HG02610 (cell line): ENCODE data around the gene PYGM.
"Not testable (repeated sequence)": the region's sequence is repeated elsewhere in the genome, so short reads cannot be mapped to it uniquely, and the experiment has no call there.

Experiments
- ATAC-seq: cut with Tn5 transposase; IDR thresholded peaks from one replicate; pipeline ENCODE4 v1.9.1; 2021; ENCODE audit warnings: mild to moderate bottlenecking, moderate library complexity; ENCODE audit not compliant: unreplicated experiment

Gene PYGM

GRCh38 chr11:64720167-64720566, 39.6 kb downstream of the PYGM start:
- ATAC-seq = no peak

GRCh38 chr11:64719406-64719805, 40.4 kb downstream of the PYGM start:
- no peak for ATAC-seq

DNA sequence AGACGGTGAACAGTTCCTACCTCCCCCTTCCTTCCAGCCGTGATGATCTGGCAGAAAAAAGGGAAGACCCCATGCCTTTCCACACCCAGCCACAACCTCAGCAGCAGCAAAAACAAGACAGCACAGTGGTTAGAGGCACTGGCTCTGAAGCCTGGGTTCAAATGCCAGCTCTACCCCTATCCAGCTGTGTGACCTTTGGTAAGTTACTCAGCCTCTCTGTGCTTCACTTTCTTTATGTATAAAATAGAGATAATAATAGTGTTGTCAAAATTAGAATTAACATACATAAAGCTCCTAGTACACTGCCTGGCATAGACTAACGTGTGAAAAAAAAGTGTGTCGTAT, 41.0 kb downstream of the PYGM start:
- no peak for ATAC-seq

DNA sequence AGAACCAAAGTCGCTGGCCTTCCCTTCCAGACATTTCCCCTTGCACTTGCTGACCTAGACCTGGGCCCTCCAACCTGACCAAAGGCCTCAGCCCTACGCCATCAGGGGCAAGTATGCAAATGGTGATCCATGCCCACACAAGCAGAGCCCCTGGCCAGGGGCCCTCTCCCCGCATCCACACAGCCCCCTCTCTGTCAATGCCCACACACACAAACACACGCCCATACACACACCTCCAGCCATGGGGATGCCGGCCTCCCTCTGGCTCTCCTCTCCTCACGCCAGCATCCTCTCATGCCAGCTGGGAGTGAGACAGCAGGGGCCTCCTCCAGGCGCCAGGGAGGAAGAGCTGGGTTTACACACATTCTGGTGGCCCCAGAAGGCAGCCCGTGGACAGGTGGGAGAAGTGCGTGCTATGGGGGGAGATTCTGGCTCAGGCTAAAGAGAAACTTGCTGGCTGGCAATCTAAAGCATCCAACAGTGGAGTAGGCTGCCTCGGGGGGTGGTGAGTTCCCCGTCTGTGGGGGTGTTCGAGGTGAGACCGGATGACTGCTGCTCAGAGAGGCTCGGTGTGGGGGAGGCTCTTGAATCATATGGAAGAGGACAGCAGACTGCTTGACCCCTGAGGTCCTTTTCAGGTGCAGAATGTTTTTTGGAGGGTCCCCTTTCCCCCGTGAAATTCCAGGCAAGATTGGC, 41.5 kb downstream of the PYGM start:
- ATAC-seq = no peak

- ATAC-seq = no peak
Measured at GRCh38 chr11:64717268-64717578, 42.6 kb downstream of the PYGM start.

DNA sequence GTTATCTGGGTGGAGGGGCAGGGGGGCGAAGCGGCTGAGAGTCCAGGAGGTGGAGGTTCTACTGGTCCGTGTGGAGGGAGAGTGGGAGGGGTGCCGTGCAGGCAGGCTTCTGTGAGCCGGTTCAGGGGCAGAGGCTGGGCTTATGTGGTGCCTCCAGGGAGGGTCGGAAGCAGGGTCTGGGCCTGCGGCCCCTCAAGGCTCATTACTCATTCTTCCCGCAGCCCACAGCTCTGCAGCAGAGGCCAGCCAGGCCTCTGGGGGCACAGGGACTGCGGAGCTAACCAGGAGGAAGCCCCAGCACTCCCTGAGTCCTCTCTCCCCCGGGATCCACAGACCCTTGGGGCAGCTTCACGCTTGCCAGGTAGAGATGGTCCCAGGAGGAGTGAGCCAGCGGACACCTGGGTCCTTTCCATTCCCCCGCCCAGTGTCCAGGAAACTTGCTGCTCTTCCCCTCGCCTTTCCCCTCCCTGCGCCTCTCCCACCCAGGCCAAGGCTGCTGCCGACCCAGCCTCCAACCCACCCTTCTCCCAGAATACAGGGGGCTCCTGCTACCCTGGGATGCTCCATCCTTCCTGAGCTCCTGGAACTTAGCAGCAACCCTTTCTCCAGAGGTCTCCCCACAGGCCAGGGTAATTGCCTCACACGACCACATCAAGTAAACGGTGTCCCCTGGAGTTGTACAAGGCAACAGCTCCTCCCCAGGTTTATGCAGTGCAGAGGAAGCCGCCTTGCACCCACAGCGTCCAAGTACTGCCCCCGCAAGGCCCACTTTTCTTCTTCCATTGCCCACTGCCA, 43.1 kb downstream of the PYGM start:
- ATAC-seq = no peak

DNA sequence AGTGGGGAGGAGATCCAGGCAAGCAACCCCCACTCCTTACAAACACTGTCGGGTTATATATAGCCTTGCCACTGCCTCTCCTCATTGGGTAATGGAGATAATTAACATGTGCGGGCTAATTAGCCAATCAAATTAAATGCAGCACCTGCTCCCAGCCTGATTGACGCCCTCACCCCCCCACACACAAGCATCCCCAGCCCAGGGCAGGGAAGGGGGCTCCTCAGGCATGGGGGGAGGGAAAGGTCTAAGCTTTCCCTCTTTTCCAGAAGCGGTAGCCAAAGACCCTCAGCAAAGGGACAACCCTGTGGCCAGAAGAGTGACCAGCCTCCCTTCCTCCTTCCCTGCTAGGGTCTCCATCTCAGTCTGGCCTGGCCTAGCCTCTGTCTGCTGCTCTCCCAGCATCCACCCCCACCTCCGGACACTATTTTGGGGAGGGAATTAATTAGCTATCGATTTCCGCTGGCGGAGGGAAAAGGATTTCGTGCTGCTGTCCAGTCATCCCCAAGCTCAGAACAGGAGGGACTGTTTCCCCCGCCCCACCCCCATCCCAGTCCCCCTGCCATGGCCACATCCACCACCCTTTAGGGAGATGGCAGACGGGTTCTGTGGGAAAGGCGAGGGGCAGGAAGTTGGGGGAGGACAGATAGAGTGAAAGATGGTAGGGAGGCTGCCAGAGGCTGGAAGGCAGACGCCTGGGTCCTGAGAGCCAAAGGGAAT, 43.9 kb downstream of the PYGM start:
- no peak for ATAC-seq

DNA sequence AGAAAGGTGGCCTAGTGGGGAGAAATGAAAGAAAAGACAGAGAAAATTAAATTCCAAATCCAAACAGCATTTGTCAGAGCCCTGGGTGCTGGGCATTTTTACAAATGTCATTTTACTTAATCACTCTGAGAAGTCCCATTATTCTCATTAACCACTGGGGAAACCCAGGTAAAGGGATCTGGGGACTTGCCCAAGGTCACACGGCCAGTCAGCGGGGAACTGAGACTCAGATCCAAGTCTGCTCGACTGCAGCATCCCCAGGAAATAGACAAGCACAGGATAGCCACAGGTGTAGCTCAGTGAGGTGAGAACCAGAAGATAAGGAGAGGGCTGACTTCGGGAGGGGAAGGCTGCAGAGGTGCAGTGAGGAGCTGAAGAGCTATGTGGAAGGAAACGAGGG, 44.7 kb downstream of the PYGM start:
- ATAC-seq = no peak

GRCh38 chr11:64714666-64715065, 45.1 kb downstream of the PYGM start:
- ATAC-seq = no peak

- no peak for ATAC-seq
Measured at GRCh38 chr11:64713781-64714363, 45.9 kb downstream of the PYGM start.

DNA sequence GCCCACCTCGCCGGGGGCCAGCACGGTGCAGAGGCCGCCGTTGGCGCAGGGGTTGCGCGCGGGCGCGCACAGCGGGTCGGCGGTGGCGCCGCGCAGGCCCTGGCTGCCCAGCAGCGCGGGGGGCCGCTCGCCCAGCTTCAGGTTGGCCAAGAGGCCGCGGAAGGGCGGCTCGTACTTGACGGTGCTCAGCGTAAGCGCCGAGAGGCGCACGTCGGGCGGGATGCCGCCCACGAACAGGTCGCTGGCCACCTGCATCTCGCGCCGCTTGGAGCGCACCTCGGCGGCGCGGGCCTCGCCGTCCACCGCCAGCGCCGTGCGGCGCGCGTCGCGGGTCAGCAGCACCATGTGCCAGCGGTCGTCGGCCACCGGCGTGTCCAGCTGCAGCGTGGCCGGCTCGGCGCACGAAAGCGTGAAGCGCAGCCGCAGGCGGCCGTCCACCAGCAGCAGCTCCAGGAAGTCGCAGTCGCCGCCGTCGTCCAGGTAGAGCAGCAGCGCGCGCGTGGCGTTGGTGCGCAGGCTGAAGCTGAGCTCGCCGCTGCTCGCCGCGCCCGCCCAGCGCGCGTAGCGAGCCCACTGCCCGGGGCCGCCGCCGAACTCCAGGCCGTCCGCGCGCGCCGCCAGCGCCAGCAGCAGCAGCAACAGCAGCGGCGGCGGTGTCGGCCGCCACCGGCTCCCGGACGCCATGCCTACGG, 46.6 kb downstream of the PYGM start:
- ATAC-seq = no peak

- ATAC-seq = no peak
Measured at GRCh38 chr11:64712430-64713015, 47.3 kb downstream of the PYGM start.

DNA sequence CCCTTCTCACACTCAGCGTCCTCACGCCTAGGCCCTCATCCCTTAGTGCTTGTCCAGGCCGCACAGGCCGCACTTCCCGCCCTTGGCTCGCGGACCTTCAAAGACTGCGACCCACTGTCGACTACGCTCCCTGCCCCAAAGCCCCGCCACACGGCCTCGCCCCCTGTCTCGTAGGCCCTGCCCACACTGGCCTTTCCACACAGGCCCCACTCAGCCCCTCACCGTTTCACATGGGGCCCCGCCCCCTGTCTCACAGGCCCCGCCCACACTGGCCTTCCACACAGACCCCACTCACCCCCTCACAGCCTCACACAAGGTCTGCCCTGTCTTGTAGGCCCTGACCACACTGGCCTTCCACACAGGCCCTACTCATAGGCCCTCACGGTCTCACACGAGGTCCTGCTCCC, 47.8 kb downstream of the PYGM start:
- ATAC-seq = no peak

- no peak for ATAC-seq
Measured at GRCh38 chr11:64711138-64711955, 48.4 kb downstream of the PYGM start.

DNA sequence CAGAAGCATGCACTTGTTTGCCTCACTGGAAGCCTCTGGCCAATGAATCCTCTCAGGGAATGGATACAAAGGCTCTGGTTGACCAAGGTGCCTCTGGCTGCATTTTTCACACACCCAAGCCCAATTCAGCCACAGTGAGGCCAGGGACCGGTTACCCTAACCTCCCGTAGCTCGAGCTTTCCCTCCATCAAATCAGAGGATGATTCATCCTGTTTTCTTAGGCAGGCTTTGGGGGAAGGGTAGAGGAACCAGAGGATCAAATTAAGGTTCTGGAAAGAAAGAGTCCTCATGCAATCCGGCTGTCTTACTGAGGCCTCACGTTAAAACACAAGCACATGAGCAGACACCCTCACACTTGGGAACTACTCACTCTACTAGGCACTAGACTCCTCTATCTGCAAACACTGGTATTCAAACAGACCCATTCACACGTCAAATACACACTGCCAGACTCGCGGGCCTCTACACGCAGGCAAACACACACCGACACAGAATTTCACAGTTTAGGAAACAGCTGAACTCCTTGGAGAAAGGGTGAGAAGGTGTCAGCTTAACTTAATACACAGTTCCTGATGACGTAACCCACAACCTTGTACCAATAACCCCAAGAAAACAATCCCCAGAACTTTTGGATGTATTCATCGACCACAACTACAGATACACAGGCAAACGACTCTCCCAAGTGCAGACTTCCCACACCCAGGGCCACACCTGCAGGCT, 49.2 kb downstream of the PYGM start:
- ATAC-seq = no peak

DNA sequence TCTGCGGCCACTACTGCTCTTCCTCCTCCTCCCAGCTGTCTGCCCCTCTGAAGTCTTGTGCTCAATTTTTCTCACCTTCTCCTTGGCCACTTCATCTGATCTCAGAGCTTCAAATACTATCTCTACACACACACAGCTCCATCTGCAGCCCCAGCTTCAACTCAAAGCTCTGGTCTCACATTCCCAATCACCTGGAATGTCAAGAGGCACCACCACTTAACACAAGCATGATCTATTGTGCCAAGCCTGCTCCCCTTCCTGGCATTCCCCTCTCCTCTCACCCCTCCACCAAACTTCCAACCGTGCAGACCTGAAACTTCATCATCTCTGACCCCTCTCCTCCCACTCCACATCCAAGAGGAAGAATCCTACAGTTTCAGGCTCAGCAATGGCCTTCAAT, 54.3 kb downstream of the PYGM start:
- no peak for ATAC-seq

DNA sequence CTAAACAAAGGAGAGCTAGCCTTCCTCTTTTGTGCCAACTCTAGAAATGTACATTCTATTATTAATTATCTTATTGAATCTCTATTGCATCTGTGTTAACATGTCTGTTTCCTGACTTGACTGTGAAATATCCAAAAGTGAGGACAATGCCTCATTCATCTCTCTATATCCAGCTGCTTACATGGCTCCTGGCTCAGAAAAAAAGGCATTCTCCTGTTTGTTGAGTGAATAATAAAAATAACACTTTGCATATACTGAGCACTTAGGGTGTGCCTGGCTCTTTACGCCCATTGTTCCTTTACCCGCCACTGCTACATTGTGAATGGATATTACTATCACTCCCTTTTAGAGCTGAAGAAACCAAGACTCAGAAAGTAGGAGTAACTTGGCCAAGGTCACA, 56.7 kb downstream of the PYGM start:
- ATAC-seq = no peak

GRCh38 chr11:64701956-64702355, 57.8 kb downstream of the PYGM start:
- ATAC-seq = not testable (repeated sequence)

GRCh38 chr11:64698427-64698826, 61.3 kb downstream of the PYGM start:
- no peak for ATAC-seq
